SU-DHL-6 (cell line): Measurements from ENCODE around the gene FAM163B.

Source experiments
- EZH2phosphoT487 ChIP-seq: fragments of 200-600 bp; sonication (generic), shearing (Covaris generic); conservative IDR thresholded peaks from 2 replicates; pipeline ENCODE4 v1.6.1; 2018; ENCODE audit warnings: mild to moderate bottlenecking, antibody characterized with exemption, low read length, moderate library complexity, mixed read lengths
- TF ChIP-seq, protein P1 (sequence below): fragments of 200-600 bp; sonication (generic); IDR thresholded peaks from one replicate; pipeline ENCODE4 v1.5.1; 2017; ENCODE audit warnings: antibody characterized with exemption, mild to moderate bottlenecking, low read length, moderate library complexity; ENCODE audit not compliant: insufficient read depth, poor library complexity, severe bottlenecking

- TF ChIP-seq, protein P1, sequence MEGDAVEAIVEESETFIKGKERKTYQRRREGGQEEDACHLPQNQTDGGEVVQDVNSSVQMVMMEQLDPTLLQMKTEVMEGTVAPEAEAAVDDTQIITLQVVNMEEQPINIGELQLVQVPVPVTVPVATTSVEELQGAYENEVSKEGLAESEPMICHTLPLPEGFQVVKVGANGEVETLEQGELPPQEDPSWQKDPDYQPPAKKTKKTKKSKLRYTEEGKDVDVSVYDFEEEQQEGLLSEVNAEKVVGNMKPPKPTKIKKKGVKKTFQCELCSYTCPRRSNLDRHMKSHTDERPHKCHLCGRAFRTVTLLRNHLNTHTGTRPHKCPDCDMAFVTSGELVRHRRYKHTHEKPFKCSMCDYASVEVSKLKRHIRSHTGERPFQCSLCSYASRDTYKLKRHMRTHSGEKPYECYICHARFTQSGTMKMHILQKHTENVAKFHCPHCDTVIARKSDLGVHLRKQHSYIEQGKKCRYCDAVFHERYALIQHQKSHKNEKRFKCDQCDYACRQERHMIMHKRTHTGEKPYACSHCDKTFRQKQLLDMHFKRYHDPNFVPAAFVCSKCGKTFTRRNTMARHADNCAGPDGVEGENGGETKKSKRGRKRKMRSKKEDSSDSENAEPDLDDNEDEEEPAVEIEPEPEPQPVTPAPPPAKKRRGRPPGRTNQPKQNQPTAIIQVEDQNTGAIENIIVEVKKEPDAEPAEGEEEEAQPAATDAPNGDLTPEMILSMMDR, result no peak
- no peak for TF ChIP-seq EZH2phosphoT487
These were observed 26.6 kb downstream of the FAM163B start for GRCh38 chr9:133582501-133583045.
